ENCODE data around the gene CTBP2.

Gene CTBP2

DNA sequence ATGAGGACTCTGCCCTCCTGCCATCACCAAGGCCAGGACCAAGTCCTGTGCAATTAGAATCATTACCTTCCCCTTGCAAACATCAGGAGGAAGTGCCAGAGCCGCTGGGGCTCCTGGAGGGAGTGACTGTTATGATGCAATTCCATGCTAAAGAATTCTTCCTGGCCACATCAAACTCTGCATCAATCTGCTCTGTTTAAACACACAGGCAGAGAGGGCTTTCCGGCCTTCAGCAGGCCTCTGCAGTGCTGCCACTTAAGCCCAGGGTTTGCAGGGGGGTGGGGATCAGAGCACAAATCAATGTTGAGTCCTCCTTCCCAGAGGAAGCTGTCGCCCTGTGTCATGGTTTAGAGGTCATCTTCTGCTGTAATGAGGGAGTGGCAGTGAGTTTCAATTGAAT is 58.1 kb downstream of the CTBP2 start:
- no peak for DNase-seq

DNA sequence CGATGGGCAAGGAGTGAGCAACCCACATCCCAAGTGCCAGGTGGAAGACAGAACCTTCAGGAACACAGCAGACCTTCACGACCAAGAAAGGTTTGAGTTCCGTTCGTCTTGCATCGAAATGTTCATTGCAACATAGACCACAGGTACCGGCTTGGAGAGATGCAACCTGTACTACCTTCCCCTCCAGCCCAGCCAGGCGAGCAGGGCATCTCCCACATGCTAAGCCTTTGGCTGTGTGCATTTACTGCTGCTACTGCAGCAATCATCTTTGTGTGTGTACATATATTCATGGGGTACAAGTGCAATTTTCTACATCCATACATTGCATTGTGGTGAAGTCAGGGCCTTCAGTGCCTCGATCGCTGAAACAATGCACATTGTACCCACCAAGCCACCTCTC is 58.8 kb downstream of the CTBP2 start:
- DNase-seq = no peak

DNA sequence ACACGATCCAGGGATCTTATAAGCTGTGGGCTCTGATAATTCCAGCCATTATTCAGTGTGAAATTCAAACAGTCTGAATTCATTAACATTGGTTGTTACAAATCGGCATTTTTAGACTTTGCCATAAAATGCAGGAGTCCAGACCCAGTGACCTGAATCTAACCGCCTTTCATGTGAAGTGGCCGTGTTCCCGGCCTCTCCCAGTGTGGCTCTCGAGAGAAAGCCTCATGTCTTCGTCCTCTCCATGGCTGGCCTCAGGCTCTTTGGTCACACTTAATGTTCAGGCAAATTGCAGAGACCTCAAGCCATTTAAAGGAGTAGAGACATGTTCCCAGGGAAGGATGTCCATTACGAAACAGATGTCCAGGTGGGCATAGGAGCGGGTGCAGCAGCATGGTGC is 59.3 kb downstream of the CTBP2 start:
- DNase-seq = no peak

DNA sequence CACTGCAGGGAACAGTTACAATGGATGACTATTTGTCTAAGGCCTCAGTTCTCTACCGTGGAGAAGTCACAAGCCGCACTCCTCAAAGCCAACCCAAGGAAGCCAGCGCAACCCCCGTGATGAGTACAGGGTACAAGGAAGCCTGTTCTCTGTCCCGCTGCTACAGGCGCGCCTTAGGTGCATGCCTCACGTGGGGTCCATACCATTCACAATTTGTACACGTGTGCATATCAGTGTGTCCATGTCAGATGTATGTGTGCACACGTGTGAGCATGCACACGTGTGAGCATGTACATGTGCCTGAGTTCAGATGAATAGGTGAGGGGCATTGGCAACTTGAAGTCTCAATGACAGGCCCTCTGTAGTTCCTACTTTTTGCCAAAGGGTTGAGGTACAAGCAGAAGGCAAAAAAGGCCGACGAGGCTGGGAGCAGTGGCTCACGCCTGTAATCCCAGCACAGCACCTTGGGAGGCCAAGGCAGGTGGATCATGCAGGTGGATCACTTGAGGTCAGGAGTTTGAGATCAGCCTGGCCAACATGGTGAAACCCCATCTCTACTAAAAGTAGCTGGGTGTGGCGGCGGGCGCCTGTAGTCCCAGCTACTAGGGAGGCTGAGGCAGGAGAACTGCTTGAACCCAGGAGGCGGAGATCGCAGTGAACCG is 62.8 kb downstream of the CTBP2 start:
- no peak for DNase-seq

DNA sequence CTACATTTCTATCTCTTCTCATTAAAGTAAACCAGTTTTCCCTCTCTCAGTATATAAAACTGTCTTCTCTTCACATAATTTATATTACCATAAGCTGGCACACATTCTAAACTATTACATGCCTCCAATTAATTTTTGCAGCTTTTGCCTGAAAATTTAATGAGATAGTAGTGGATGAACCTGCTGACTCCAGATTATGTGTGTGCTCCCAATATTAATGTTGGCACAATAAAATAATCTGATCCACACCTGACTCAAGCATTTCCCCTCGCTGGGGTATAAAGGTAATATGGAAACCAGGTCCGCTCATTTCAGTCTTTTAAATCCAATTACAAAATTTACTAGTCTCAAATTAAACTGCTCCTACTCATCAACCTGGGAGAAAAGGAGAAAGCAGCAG is 63.4 kb downstream of the CTBP2 start:
- no peak for DNase-seq

DNA sequence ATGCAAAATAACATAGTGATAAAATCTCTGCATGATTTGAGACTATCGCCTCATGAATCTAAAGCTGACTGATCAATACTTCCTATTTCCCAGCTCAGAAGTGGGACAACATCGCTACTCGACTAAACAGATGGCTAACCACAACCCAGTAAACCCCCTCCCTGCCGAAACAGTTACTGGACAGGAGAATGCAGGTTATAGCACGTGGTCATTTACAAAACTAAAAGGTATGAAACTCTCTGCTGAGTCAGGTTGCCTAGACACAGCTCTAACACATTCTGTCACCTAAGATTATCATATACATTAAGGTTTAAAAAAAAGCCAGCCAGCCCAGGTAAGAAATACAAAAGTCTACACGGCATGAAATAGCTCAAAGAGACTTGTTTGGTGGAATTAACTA is 64.0 kb downstream of the CTBP2 start:
- no peak for DNase-seq

DNA sequence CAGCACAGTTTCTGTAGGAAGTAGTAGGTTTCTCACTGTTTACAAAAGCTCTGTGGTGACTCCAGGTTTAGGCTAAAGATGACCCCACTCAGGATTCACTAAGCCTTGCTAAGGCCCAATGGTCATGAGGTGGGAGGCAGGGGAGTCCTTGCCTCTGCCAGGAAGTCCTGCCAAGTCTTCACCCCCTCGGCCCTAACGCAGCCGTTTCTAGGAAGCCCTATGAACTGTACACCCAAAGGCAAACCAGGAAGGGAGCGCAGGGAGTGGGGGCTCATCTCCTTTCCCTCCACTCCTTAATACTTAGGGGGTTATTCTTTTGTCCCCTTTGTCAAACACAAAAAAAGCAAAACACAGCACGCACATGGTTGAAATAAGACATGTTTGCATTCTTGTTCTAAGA is 64.6 kb downstream of the CTBP2 start:
- DNase-seq = no peak

DNA sequence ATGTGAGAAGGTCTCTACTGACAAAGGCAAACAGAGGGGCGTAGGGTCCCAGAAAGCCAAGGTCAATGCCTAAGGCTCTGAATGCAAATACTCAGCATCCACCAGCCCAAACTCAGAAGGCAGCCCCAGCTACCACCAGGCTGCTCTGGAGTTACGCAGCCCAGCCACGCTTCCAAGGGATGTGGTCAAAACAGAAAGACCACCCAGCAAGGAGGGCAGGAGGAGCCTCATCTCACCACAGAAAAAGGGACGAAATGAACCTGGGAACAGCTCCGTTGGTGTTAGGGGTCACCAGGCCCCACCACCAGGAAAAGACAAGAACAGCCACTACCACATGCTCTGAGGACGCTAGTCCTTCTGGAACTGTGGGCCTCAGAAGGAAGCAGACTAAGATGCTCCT is 65.1 kb downstream of the CTBP2 start:
- DNase-seq = no peak

DNA sequence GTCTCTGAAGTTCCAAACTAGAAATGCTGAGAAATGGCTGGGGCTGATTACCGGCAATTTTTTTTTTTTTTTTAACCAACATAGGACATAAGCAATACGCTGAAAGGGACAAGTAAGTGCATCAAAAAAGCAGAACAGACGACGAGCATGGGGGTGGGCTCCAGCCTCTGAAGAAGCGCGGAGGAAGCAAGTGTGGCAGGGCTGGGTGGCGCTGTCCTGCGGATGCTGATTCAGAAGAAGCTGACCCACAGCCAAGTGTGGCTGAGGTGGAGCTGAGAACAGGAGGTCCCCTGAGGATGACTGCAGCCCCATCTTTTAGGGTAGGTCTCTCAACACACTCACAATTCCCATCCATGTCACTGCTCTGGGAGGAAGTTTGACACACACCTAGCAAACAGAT is 65.6 kb downstream of the CTBP2 start:
- DNase-seq = no peak

DNA sequence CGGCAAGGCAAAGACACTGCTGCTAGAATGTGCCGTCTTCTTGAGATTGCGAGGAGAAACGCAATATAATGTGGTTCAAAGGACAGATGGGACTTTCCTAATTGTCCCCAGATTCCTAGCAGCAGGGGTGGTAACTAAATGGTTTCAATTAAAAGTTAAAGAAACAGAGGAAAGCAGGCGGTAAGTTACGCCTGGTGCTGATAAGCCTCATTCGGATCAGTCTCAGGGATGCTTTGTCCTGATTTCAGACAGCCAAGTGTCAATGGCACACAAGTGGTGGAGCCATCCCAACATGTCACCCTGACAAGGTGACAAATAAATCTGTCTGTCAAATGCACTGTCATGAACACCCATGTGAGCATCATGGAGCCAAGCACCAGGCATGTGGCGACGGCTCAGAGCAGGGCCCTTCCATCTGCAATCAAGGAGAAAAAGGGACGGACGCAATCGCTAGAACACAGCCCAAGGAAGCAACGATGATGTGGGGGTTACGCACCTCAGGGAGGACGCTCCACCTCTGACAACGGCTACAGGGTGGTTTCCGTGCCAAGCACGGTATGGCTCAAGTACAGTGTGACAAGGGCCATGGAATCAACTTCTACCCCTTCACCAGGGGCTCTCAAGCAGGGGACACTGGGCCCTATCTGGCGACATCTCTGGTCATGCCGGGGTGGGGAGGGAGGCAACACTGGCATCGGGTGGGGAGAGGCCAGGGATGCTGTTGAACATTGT is 66.2 kb downstream of the CTBP2 start:
- no peak for DNase-seq

DNA sequence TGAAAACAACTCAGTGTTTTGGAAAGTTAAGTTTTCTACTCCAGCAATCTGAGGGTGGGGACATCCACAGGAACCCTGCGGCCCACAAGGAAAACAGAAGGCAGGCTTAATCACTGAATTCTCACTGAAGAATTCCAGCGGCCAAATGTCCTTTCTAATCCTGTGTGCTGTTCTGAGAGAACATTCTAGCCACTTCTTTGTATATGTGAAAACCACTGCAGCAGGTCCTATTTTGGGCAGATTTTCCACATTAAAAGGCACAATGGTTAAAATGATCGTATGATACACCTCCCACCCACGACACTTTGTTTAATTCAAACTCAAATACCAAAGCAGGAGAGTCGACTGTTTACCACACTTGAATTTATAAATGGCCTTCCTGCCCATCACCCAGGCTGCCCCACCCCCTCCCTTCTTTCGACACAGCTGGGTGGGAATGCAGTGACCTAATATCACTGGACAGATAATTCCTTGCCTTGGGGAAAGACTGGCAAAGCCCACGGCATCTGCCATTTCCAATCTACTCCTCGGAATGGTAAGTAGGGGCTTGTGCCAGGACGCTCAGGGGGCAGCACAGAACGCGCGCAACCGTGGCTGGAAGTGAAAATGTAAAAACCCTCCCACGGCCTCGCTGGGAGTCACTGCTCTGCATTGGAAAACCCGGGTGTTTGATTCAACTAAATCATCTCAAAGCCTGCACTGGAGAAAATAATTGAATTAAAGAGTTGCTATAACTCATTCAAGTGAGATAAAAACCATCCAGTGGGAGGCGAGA is 67.0 kb downstream of the CTBP2 start:
- DNase-seq = no peak

DNA sequence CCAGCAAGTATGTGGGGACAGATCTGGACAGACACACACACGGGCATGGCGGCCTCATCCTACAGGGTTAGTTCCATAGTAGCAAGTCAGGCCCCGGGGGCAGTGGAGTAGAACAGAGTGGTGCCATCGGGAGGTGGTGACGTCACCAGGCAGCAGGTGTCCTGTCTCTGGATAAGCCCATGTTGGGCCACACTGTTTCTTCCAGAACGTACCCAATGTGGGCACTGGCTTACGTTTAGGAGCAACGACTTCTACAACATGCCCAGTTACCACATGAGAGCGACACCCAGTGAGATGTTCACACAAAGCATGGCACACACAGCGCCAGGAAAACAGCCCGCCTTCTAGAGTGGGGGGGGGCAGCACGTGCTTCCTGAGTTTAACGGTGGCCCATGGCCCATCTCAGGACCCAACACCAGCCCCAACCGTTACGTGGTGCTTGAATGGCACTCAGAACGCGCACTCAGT is 67.8 kb downstream of the CTBP2 start:
- no peak for DNase-seq

DNA sequence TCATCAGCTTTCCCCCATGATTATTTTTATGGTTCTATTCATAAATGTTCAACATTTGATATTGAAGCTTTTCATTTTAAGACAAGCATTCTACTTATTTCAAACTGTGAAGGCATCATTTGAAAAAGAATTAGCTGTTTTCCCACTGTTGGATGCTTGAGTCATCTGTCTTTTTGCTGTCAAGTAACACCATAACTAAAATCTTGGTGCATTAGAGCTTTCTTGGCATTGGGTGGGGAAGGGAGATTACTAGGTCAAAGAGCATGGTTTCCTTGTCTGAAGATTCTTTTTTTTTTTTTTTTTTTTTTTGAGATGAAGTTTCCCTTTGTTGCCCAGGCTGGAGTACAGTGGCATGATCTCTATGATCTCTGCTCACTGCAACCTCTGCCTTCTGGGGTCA is 68.5 kb downstream of the CTBP2 start:
- no peak for DNase-seq

DNA sequence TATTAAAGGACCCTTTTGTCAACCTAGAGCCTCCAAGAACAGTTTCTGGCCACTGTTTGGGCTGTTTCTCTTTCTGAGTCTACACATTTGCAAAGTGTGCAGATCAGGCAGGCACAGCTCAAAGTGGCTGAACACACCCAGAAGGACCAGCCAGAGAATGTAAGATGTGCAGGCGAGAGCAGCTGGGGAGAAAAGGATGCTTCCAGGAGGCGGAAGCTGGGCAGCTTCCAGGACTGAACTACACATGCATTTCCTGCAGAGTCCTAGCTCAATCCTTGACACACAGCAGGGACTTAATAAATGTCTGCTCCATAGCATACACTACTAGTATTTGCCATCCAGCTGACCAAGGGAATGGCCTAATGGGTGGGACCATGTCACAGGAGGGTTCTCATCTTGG is 70.9 kb downstream of the CTBP2 start:
- DNase-seq = no peak

DNA sequence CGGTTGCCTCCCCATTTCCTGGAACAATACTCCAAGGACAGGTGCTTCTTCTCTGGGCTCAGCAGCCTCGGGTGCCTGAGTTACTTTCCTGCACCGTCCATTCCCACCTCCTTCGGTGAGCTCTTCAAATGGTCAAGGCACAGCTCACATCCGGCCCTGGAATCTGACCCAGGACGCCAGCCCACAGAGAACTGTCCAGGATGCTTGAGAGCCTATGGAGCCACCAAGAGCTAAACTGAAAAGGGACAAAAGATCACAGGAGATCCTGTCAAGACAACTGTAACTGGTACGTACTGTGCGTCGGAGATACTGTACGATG is 72.5 kb downstream of the CTBP2 start:
- DNase-seq = no peak

DNA sequence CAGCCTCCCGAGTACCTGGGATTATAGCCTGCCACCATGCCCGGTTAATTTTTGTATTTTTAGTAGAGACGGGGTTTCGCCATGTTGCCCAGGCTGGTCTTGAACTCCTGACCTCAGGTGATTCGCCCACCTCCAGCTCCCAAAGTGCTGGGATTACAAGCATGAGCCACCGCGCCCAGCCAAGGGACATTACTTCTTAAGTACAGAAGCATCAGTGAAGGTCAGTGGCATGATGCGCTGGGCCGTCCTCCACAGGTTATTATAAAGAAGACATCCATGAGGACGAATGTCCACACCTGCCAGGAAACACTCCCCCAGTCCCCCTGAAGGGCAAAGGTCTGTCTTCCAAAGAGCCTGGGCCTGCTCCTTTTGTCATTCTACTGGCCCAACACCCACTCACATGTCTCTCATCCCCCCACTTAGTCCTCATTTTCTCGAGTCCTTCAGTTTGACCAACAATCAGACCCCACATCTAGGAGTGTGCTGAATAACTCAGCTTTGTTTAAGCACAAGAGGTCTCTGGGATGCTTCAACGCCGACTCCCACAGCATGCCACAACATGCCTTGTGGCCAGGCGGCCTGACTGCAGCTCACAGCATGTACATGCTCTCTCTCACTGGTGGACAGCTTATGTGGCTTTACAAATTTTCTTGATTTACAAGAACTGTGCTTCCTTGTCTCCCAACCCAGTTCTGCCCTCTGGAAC is 73.0 kb downstream of the CTBP2 start:
- DNase-seq = no peak

DNA sequence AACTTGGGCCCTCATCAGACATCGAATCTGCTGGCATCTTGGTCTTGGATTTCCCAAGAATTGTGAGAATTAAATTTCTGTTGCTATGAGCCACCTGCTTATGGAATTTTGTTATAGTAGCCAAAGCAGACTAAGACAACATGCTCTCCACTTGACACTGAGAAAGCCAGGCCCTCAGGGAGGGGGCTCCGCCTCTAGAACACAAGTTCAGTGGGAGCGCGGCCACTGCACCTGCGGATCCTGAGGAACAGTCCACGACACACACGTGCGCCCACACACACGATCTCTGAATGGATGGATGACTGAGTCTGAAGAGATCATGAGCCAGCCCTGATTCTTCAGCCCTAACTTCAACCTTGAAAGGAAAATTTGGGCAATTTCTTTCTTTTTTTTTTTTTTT is 73.7 kb downstream of the CTBP2 start:
- no peak for DNase-seq

DNA sequence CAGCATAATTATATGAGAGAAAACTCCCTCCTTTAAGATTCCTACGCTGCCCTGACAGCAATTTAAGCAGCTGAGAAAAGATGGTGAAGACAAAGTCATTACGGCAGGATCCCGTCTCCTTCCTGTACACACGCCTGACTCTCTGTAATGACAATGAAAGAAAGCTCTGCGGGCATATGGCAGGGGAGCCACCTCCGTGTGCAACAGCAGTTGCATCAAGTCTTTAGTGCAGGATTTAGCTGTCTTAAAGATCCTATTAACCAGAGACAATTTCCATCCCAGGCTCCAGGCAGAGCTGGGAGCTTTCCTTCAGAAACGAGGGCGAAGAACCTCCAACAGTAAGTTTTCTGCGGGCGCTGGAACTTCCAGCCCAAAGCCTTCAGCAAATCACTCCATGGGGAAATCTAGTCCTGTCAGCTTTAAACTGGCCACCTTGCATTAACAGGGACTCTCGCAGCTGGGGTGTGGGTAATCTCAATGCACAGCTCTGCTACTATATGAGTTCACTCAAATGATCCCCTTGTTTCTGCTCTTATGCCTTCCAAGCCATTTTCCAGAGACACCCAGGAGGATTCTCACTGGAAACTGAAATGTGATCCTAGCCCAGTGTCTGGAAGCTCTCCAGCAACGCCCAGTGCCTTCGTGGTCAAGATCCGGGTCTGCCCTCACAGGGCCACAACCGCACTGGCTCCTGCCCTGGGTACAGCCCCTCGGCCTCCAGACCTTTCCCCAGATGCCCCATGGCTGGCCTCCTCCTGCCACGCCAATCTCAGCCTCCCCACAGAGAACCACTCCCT is 74.9 kb downstream of the CTBP2 start:
- DNase-seq = no peak

DNA sequence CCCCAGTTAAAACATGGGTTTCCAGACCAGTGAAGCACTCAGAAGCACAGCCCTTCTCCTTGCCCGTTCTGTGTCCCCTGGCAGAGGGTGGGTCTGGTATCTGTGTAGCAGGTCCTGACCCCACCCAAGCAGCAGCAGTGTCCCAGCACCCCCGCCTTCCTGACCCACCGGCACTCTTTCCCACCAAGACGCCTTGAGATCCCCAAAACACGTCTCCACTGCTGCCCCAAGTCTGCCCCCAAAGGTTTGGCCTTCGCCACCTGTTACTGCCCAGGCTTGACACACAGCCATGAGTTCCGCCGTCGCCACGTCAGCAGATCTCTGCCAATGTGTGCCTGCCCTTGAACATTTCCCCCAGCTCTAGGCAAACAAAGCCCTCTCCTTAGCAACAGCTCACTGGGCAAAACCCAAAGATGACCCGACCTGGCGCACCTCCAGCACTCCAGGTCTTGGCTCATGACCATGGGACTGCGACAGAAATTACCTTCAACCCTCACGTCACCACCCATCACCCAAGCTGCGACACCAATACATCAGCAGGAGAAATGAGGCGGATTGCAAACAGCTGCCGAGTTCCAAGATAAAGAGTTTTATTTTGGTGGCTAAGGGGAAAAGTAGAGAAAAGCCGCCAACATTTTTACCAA is 75.6 kb downstream of the CTBP2 start:
- DNase-seq = no peak

DNA sequence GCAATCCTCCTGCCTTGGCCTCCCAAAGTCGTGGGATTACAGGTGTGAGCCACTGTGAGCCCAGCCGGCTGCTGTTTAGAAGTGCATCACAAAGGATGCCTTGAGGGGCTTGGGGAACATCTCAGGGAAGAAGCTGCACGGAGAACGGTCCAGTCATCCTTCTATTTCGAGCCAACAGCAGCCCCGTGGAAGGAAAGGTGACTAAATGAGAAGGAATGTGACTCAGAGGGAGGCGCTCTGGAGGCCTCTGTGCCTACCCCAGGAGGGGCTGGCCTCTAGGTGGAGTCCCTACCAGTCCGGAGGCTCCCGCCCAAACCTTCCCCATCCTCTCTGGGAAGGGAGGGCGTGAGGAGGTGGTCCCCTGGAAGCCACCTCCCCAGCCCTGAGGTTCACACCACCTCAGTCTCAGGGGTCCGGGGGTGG is 76.2 kb downstream of the CTBP2 start:
- no peak for DNase-seq

DNA sequence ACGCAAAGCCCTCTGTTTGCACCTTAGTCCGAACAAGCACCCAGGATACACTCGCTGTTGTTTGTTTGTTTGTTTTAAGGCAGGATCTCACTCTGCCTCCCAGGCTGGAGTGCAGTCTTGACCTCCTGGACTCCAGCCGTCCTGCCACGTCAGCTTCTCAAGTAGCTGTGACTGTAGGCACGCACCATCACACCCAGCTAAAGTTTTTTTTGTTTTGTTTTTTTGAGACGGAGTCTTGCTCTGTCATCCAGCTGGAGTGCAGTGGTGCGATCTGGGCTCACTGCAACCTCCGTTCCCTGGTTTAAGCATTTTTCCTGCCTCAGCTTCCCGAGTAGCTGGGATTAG is 76.8 kb downstream of the CTBP2 start:
- DNase-seq = no peak

DNA sequence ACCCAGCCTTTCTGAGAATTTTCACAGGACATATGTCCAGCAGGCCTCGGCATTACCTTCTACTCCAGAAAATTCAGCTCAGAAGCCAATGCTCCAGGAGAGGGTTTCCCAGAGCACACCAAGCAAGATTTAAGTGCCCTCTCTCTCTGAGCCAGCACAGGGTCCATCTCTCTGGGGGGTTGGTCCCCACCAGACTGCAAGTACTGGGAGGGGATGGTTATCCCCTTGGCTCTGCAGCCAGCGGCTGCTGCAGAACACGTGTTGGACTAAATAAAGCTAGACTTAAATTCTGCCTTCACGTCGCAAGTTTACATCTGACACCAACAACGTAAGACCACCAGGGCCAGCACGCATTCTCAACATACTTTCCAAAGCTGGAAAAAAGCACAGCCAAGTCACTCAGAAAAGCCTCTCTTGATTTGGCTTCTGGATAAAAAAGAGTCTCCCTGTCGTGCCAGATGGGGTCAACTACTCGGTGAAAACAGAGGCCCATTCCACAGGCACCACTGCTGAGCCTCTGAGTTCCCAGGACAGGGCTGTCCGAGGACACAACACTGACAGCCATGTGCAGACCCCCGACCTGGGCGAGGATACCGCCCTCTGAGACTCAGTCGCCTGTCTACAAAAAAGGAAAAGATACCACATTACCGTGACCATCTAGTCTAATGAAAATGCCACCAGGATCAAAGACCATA is 77.3 kb downstream of the CTBP2 start:
- no peak for DNase-seq
